Measurements from ENCODE around the gene LRRIQ1.
"Not testable (repeated sequence)": the region's sequence is repeated elsewhere in the genome, so short reads cannot be mapped to it uniquely, and the experiment has no call there.

The LRRIQ1 gene

DNA sequence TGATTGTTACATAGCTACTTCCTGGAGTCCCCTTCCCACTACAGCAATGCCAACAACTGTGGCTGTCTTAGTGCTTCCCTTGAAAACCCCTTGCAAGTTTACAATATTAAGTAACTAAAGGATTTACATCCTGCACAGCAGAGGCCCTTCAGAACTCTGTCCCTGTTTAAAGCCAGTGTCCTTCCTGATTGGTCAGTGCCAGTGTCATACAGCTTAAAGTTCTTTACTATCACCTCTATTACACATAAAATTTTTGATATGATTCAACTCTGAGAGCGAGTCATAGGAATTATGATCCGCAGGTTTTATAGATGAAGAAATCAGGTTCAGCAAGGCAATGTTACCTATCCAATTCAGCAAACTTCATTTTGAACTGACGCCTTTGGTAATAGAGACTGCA lies 152.5 kb downstream of the LRRIQ1 start:
- TF ChIP-seq, protein P1, sequence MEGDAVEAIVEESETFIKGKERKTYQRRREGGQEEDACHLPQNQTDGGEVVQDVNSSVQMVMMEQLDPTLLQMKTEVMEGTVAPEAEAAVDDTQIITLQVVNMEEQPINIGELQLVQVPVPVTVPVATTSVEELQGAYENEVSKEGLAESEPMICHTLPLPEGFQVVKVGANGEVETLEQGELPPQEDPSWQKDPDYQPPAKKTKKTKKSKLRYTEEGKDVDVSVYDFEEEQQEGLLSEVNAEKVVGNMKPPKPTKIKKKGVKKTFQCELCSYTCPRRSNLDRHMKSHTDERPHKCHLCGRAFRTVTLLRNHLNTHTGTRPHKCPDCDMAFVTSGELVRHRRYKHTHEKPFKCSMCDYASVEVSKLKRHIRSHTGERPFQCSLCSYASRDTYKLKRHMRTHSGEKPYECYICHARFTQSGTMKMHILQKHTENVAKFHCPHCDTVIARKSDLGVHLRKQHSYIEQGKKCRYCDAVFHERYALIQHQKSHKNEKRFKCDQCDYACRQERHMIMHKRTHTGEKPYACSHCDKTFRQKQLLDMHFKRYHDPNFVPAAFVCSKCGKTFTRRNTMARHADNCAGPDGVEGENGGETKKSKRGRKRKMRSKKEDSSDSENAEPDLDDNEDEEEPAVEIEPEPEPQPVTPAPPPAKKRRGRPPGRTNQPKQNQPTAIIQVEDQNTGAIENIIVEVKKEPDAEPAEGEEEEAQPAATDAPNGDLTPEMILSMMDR (conservative IDR thresholded peaks at IDR 0.05), result no peak
- TF ChIP-seq ZFX (IDR thresholded peaks at IDR 0.05), result no peak
- no peak overlapping the region for H3K27ac ChIP-seq

DNA sequence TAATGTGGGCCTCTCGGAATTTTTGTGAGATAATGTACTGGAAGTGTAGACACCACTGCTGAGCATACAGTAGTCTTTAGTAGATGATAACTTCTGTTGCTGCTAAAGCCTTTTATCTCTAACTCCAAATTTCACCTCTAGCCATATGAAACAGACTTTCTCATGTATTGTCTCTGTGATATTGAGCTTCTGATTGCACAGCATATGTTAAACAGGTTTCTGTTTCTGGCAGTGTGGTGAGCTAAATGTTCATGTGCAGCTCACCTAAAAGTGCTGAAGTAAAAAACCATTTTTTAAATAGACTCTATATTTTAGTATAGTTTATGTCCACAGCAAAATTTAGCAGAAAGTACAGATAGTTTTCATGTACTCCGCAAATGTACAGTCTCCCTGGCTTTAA lies 154.6 kb downstream of the LRRIQ1 start:
- no peak overlapping the region for H3K27ac ChIP-seq
- no peak for TF ChIP-seq ZFX (IDR thresholded peaks at IDR 0.05)
- TF ChIP-seq, protein P1 (conservative IDR thresholded peaks at IDR 0.05), result no peak

DNA sequence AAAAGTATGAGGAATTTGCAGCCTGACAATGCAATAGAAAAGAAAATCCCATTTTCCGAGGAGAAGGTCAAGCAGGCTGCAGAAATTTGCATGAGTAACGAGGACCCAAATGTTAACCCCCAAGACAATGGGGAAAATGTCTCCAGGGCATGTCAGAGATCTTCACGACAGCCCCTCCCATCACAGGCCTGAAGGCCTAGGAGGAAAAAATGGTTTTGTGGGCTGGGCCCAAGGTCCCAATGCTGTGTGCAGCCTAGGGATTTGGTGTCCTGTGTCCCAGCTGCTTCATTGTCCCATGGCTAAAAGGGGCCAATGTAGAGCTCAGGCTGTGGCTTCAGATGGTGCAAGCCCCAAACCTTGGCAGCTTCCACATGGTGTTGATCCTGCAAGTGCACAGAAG lies 167.7 kb downstream of the LRRIQ1 start:
- not testable (repeated sequence) for H3K27ac ChIP-seq

DNA sequence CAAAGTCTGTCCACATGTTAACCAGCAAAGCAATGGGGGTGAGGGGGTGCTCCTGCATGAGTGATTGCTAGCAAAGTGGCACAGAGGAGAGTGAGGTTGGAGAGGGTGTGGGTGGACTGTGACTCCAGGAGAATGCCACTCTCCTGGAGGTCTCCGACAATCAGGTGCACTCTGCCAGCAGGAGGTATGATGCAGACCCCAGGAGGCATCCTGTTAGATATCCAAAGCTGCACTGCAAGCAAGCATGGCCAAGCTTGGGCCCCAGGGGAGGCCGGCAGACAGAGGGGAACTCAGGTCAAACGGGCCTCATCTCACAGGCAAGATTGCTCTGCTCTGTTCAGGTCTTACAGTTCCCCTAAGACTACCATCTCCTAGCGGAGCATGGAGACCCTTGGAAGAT lies 170.4 kb downstream of the LRRIQ1 start:
- no peak overlapping the region for H3K27ac ChIP-seq
- TF ChIP-seq, protein P1 (conservative IDR thresholded peaks at IDR 0.05), result no peak
- TF ChIP-seq ZFX (IDR thresholded peaks at IDR 0.05), result no peak

DNA sequence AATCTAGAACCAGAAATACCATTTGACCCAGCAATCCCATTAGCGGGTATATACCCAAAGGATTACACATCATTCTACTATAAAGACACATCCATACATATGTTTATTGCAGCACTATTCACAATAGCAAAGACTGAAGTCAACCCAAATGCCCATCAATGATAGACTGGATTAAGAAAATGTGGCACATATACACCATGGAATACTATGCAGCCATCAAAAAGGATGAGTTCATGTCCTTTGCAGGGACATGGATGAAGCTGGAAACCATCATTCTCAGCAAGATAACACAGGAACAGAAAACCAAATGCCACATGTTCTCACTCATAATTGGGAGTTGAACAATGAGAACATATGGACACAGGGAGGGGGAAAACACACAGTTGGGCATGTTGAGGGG lies 188.2 kb downstream of the LRRIQ1 start:
- not testable (repeated sequence) for H3K27ac ChIP-seq

DNA sequence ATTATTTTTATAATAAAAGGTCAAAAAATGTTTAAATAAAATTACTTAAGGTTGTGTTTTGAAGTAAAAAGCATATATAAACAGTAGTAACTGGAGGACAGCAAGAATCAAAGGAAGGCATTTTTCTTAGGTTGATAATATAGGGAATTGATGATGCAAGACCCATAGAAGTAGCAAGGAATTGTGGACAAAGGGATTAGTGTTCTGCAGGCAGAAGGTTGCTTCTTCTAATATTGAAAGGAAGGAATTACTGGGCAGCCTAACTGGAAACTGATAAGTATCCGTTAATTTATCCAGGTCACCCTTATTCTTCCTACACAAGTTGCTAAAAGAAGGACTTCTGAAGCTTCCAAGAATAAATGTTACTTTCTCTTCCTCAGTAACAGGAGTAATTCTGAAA lies 189.3 kb downstream of the LRRIQ1 start:
- no peak overlapping the region for H3K27ac ChIP-seq
- no peak for TF ChIP-seq ZFX (IDR thresholded peaks at IDR 0.05)
- TF ChIP-seq, protein P1 (conservative IDR thresholded peaks at IDR 0.05), result no peak

DNA sequence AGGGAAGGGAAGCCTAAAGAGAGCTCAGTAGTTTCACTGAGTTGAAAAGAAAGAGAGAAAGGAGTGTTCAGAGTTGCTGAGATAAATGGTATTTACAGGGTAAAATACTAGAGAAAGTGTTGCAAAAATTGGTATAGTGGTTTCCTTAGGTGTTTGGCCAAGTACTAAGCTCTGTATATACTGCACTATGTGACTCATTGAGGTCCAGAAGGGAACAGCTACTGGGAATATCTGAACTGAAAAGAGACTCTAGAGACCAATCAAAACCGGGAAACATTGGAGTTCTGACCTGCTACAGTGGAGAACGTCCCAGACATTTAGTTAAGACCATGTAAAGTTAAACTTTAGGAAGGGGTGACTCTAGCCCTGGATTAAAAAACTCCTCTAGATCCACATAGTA lies 201.2 kb downstream of the LRRIQ1 start:
- H3K27ac ChIP-seq, result no peak overlapping the region
- no peak for TF ChIP-seq ZFX (IDR thresholded peaks at IDR 0.05)
- TF ChIP-seq, protein P1 (conservative IDR thresholded peaks at IDR 0.05), result no peak

DNA sequence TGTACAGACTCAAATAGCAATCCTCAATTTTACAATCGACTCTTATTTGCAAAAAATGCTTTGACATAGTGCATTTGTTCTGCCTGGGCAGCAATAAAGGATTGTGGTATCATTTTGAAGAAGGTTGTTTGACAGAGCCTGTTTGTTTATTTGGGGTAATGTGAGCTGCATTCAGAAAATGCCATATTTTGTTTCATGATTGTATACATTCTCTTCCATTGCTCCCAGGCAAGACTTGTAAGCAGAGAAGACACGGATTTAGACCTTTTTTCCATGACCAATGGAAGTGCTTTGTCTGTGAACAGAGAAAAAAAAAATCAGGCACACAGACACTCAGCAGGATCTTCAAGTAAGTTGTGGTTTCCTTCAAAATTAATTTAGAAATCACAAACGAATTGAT lies 208.4 kb downstream of the LRRIQ1 start:
- no peak overlapping the region for H3K27ac ChIP-seq
- no peak for TF ChIP-seq ZFX (IDR thresholded peaks at IDR 0.05)
- TF ChIP-seq, protein P1 (conservative IDR thresholded peaks at IDR 0.05), result no peak

DNA sequence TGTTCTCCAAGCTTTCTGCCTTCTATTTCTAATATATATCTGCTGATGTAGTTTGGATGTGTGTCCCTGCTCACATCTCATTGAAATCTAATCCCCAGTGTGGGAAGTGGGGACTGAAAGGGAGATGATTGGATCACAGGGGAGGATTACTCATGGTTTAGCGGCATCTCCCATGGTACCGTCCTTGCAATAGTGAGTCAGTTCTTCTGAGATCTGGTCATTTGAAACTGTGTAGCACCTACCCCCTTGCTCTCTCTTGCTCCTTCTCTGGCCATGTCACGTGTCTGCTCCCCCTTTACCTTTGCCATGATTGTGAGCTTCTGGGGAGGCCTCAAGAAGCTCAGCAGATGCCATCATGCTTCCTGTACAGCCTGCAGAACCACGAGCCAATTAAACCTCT lies 217.7 kb downstream of the LRRIQ1 start:
- H3K27ac ChIP-seq, result no peak overlapping the region
- TF ChIP-seq, protein P1 (conservative IDR thresholded peaks at IDR 0.05), result no peak
- TF ChIP-seq ZFX (IDR thresholded peaks at IDR 0.05), result no peak
